Neural progenitor cell (in vitro differentiated cells): Measurements from ENCODE around the gene C2. TPM values are rescaled to one million over a fixed set of nuclear protein-coding genes. Genes with fewer than 3 reads are reported as not detected.
A peak's percentile ranks its signal among the peaks of the same experiment; 100 is the strongest.

Experiments
- DNase-seq: peaks from one replicate; pipeline ENCODE4 v3.0.0-alpha.2; 2016; ENCODE audit warnings: low spot score
- H2AFZ ChIP-seq: fragments of 200-600 bp; sonication (generic); replicated peaks from 2 replicates; pipeline ENCODE4 v1.6.1; 2016; ENCODE audit warnings: antibody characterized with exemption
- H3F3A ChIP-seq: fragments of 200-600 bp; sonication (generic); 2 replicates; pipeline ENCODE4 v1.6.1; 2016; ENCODE audit warnings: antibody characterized with exemption, low read depth
- H3K27ac ChIP-seq: fragments of 200-600 bp; sonication (generic); 2 replicates; pipeline ENCODE4 v1.5.1; 2016; ENCODE audit warnings: mild to moderate bottlenecking
- H3K27me3 ChIP-seq: fragments of 200-600 bp; sonication (generic); 2 replicates; pipeline ENCODE4 v1.6.1; 2016; ENCODE audit warnings: mild to moderate bottlenecking, moderate library complexity
- H3K36me3 ChIP-seq: fragments of 200-600 bp; sonication (generic); 2 replicates; pipeline ENCODE4 v1.5.1; 2016
- H3K4me1 ChIP-seq: fragments of 200-600 bp; sonication (generic); 2 replicates; pipeline ENCODE4 v1.6.1; 2016; ENCODE audit warnings: mixed run types
- H3K4me2 ChIP-seq: fragments of 200-600 bp; sonication (generic); 2 replicates; pipeline ENCODE4 v1.6.1; 2016
- H3K4me3 ChIP-seq: fragments of 200-600 bp; sonication (generic); 2 replicates; pipeline ENCODE4 v1.5.1; 2016
- H3K79me2 ChIP-seq: fragments of 200-600 bp; sonication (generic); 2 replicates; pipeline ENCODE4 v1.6.1; 2016; ENCODE audit warnings: low read depth
- H3K9ac ChIP-seq: fragments of 200-600 bp; sonication (generic); 2 replicates; pipeline ENCODE4 v1.6.1; 2016
- H3K9me3 ChIP-seq: fragments of 200-600 bp; sonication (generic); 2 replicates; pipeline ENCODE4 v1.5.1; 2016; ENCODE audit warnings: low read depth
- H4K20me1 ChIP-seq: fragments of 200-600 bp; sonication (generic); 2 replicates; pipeline ENCODE4 v1.6.1; 2016; ENCODE audit warnings: low read depth
- H3K27ac Mint-ChIP-seq: 3 replicates; pipeline ENCODE4 v1.8.0; 2021; ENCODE audit warnings: mixed read lengths
- H3K27me3 Mint-ChIP-seq: 2 replicates; pipeline ENCODE4 v1.8.0; 2022; ENCODE audit warnings: low read depth, mild to moderate bottlenecking, inconsistent platforms, moderate library complexity, mixed read lengths; ENCODE audit not compliant: insufficient read depth
- H3K36me3 Mint-ChIP-seq: 3 replicates; pipeline ENCODE4 v1.8.0; 2021; ENCODE audit warnings: mixed read lengths
- H3K4me1 Mint-ChIP-seq: 3 replicates; pipeline ENCODE4 v1.8.0; 2021; ENCODE audit warnings: mixed read lengths
- H3K4me3 Mint-ChIP-seq: 3 replicates; pipeline ENCODE4 v1.8.0; 2021; ENCODE audit warnings: mild to moderate bottlenecking, moderate library complexity, mixed read lengths
- H3K9me3 Mint-ChIP-seq: 3 replicates; pipeline ENCODE4 v1.8.0; 2020; ENCODE audit warnings: mixed read lengths
- EZH2 ChIP-seq: fragments of 200-600 bp; sonication (generic); IDR thresholded peaks from 2 replicates; pipeline ENCODE4 v1.6.1; 2017; ENCODE audit warnings: antibody characterized with exemption, mild to moderate bottlenecking, moderate library complexity
- EZH2phosphoT487 ChIP-seq: fragments of 200-600 bp; sonication (generic); IDR thresholded peaks from 2 replicates; pipeline ENCODE4 v1.6.1; 2017; ENCODE audit warnings: antibody characterized with exemption
- total RNA-seq: library from RNA; depleted of rRNA; stranded (reverse); fragments of >200 nt; gene quantifications from 2 replicates; pipeline ENCODE4 v1.2.3, GENCODE V29; 2015; ENCODE audit warnings: low replicate concordance
- TF ChIP-seq, protein P1 (sequence below): fragments of 200-600 bp; sonication (generic); IDR thresholded peaks from 2 replicates; pipeline ENCODE4 v1.5.1; 2017; ENCODE audit warnings: antibody characterized with exemption, mild to moderate bottlenecking

C2 gene
- total RNA-seq, 1 donor from 2014 or later = 1.1 TPM

DNA sequence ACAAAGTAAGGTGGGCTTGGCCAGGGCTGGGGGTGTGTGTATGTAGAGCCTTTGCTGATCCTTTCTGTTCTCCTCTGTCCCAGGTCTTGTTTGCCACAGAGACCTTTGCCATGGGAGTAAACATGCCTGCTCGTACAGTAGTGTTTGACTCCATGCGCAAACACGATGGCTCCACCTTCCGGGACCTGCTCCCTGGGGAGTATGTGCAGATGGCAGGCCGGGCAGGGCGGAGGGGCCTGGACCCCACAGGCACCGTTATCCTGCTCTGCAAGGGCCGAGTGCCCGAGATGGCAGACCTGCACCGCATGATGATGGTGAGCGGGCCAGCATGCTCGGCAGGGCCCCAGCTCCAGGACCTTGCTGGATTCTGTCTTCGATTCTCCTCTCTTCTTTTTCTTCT, 38.2 kb downstream of the C2 start:
- no peak for DNase-seq

DNA sequence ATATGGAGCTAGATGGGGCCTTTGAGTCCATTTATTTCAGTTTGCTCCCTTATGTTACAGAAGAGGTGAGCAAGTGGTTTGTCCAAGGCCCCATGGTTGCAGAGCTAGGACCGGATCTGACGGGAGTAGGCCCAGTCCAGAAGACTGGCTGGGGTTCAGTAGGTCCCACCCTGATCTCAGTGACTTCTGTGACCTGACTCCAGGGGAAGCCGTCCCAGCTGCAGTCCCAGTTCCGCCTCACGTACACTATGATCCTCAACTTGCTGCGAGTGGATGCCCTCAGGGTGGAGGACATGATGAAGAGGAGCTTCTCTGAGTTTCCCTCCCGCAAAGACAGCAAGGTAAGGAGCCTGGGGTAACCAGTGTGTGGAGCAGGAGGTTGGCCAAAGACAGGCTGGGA, 39.0 kb downstream of the C2 start:
- Histone ChIP-seq H3K4me2 (no peak overlapping the region), H3K4me1 (peaks cover 6% of the 10 kb centered on the region), H3K79me2 (peaks cover 8% of the 10 kb centered on the region), H4K20me1 (no peaks in the 10 kb centered on the region), H3K9me3 (no peaks in the 10 kb centered on the region), H3K36me3 (no peaks in the 10 kb centered on the region), H3K9ac (no peak overlapping the region), H3F3A (peaks cover 12% of the 10 kb centered on the region), H2AFZ (no peak overlapping the region), H3K27me3 (no peaks in the 10 kb centered on the region), H3K27ac (no peak overlapping the region), H3K4me3 (no peak overlapping the region)
- Mint-ChIP-seq H3K36me3 (peaks cover 41% of the 10 kb centered on the region), H3K27ac (no peak overlapping the region), H3K9me3 (no peaks in the 10 kb centered on the region), H3K4me1 (peaks cover 7% of the 10 kb centered on the region), H3K4me3 (no peak overlapping the region), H3K27me3 (peaks cover 5% of the 10 kb centered on the region)
- TF ChIP-seq, protein P1, sequence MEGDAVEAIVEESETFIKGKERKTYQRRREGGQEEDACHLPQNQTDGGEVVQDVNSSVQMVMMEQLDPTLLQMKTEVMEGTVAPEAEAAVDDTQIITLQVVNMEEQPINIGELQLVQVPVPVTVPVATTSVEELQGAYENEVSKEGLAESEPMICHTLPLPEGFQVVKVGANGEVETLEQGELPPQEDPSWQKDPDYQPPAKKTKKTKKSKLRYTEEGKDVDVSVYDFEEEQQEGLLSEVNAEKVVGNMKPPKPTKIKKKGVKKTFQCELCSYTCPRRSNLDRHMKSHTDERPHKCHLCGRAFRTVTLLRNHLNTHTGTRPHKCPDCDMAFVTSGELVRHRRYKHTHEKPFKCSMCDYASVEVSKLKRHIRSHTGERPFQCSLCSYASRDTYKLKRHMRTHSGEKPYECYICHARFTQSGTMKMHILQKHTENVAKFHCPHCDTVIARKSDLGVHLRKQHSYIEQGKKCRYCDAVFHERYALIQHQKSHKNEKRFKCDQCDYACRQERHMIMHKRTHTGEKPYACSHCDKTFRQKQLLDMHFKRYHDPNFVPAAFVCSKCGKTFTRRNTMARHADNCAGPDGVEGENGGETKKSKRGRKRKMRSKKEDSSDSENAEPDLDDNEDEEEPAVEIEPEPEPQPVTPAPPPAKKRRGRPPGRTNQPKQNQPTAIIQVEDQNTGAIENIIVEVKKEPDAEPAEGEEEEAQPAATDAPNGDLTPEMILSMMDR = no peak
- TF ChIP-seq EZH2phosphoT487 (no peak), EZH2 (no peak)
- DNase-seq = no peak

More for the DNA sequence above, 38.2 kb downstream of the C2 start:
- Histone ChIP-seq H2AFZ (no peak overlapping the region), H3K27ac (no peak overlapping the region), H3K9me3 (no peaks in the 10 kb centered on the region), H3K4me1 (no peaks in the 10 kb centered on the region), H3K27me3 (no peaks in the 10 kb centered on the region), H3K9ac (no peak overlapping the region), H4K20me1 (no peaks in the 10 kb centered on the region), H3K36me3 (no peaks in the 10 kb centered on the region), H3K4me2 (no peak overlapping the region), H3F3A (peaks cover 4% of the 10 kb centered on the region), H3K4me3 (no peak overlapping the region), H3K79me2 (no peaks in the 10 kb centered on the region)
- Mint-ChIP-seq H3K4me3 (no peak overlapping the region), H3K27ac (no peak overlapping the region), H3K9me3 (no peaks in the 10 kb centered on the region), H3K4me1 (peaks cover 9% of the 10 kb centered on the region), H3K36me3 (peaks cover 41% of the 10 kb centered on the region), H3K27me3 (peaks cover 3% of the 10 kb centered on the region)
- no peak for TF ChIP-seq EZH2phosphoT487
- TF ChIP-seq, protein P1 = no peak
- no peak for TF ChIP-seq EZH2

DNA sequence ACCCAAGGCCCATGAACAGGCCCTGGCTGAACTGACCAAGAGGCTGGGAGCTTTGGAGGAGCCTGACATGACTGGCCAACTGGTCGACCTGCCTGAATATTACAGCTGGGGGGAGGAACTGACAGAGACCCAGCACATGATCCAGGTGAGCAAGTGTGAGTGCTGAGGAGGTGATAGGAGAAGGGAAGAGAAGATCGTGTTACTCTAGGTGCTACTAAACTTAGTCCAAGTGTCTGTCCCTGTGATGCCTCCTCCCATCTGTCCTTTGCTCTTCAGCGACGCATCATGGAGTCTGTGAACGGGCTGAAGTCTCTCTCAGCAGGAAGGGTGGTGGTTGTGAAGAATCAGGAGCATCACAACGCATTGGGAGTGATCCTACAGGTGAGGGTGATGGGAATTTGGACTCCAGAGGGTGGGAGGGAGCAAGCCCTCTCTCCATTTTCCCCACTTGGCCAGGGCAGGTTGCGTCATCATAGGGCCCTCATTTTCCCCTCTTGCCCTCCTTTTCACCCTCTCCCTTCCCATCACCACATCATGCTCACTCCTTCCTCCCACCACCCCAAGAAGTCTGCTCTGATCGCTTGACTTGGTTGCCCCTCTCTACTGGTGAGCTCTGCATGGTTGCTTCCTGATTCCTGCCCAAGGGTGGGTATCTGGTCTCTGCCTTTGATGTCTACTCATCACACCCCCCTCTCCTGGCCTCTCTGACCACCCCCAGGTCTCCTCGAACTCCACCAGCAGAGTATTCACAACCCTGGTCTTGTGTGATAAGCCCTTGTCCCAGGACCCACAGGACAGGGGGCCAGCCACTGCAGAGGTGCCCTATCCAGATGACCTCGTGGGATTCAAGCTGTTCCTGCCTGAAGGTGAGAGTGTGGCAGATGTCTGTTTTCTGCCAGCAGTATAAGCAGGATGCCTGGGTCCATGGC, 39.7 kb downstream of the C2 start:
- Histone ChIP-seq H3K36me3 (no peaks in the 10 kb centered on the region), H3K4me3 (no peak overlapping the region), H3K9me3 (no peaks in the 10 kb centered on the region), H3K79me2 (peaks cover 10% of the 10 kb centered on the region), H3K27me3 (no peaks in the 10 kb centered on the region), H3K4me2 (no peak overlapping the region), H3F3A (peaks cover 17% of the 10 kb centered on the region), H3K4me1 (peaks cover 7% of the 10 kb centered on the region), H3K27ac (no peak overlapping the region), H4K20me1 (no peaks in the 10 kb centered on the region), H2AFZ (no peak overlapping the region), H3K9ac (no peak overlapping the region)
- H3K4me3 Mint-ChIP-seq = peak overlapping the region; percentile 55
- H3K4me1 Mint-ChIP-seq = peaks cover 10% of the 10 kb centered on the region
- H3K9me3 Mint-ChIP-seq = no peaks in the 10 kb centered on the region
- no peak for TF ChIP-seq EZH2phosphoT487
- no peak for TF ChIP-seq EZH2
- TF ChIP-seq, protein P1 = no peak
- no peak overlapping the region for H3K27ac Mint-ChIP-seq
- DNase-seq = no peak
- peaks cover 36% of the 10 kb centered on the region for H3K36me3 Mint-ChIP-seq
- peaks cover 7% of the 10 kb centered on the region for H3K27me3 Mint-ChIP-seq
